ENCODE results near the gene LIN9. TPM values are rescaled to one million over a fixed set of nuclear protein-coding genes. Genes with fewer than 3 reads are reported as not detected.

LIN9 gene, protein sequence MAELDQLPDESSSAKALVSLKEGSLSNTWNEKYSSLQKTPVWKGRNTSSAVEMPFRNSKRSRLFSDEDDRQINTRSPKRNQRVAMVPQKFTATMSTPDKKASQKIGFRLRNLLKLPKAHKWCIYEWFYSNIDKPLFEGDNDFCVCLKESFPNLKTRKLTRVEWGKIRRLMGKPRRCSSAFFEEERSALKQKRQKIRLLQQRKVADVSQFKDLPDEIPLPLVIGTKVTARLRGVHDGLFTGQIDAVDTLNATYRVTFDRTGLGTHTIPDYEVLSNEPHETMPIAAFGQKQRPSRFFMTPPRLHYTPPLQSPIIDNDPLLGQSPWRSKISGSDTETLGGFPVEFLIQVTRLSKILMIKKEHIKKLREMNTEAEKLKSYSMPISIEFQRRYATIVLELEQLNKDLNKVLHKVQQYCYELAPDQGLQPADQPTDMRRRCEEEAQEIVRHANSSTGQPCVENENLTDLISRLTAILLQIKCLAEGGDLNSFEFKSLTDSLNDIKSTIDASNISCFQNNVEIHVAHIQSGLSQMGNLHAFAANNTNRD
- total RNA-seq, result 2.6 and 3.2 TPM in 2 replicates

DNA sequence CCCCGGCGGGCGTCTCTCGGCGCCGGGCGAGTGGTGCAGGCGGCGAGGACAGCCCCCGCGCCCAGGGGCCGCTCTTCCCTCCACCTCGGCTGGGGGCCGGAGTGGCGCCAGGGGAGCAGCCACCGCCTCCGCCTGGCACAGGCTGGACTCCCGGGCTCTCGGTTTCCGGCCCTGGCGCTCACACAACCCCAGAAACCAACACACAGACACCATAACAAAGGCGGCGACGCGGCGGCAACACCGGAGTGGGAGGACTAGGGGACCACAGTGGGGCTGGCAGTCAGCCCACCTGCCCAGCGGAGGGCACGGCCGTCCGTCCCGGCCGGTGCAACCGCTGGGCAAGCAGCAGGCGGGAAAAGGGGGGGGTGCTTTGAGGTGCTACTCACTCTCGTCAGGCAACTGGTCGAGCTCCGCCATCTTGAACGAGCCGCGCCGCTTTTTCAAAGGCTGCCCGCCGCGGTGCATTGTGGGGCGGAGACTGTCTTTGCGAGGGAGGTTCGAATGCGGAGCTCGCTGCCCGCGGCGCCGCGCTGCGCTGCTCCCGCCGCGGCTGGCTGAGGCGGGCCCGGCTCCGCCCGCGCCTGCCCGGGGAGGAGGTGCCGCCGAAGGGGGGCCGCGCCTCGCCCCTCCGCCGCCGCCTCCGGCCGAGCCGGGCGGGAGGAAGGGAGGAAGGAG, at the start of gene LIN9:
LIN9 (minus strand) TSS at position 442 of the 675 bp plus-strand sequence; CDS start at position 417, 25 bp downstream.
- no peak for FAIRE-seq
- H3K4me3 ChIP-seq (ENCODE audit: low read depth, low read length), result peak within 1 kb of the TSS; percentile 99
- no peaks in the 10 kb centered on the region for H3K27me3 ChIP-seq (ENCODE audit: control insufficient read depth, insufficient read depth, low read length)
- H3K36me3 ChIP-seq (ENCODE audit: control insufficient read depth, insufficient read depth, low read length), result no peaks in the 10 kb centered on the region
- TF ChIP-seq, protein P1, sequence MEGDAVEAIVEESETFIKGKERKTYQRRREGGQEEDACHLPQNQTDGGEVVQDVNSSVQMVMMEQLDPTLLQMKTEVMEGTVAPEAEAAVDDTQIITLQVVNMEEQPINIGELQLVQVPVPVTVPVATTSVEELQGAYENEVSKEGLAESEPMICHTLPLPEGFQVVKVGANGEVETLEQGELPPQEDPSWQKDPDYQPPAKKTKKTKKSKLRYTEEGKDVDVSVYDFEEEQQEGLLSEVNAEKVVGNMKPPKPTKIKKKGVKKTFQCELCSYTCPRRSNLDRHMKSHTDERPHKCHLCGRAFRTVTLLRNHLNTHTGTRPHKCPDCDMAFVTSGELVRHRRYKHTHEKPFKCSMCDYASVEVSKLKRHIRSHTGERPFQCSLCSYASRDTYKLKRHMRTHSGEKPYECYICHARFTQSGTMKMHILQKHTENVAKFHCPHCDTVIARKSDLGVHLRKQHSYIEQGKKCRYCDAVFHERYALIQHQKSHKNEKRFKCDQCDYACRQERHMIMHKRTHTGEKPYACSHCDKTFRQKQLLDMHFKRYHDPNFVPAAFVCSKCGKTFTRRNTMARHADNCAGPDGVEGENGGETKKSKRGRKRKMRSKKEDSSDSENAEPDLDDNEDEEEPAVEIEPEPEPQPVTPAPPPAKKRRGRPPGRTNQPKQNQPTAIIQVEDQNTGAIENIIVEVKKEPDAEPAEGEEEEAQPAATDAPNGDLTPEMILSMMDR (IDR thresholded peaks at IDR 0.05; ENCODE audit: insufficient read depth, low read length, severe bottlenecking), result peak; percentile 17
- peak; percentile 79 for DNase-seq (ENCODE audit: low read depth)

DNA sequence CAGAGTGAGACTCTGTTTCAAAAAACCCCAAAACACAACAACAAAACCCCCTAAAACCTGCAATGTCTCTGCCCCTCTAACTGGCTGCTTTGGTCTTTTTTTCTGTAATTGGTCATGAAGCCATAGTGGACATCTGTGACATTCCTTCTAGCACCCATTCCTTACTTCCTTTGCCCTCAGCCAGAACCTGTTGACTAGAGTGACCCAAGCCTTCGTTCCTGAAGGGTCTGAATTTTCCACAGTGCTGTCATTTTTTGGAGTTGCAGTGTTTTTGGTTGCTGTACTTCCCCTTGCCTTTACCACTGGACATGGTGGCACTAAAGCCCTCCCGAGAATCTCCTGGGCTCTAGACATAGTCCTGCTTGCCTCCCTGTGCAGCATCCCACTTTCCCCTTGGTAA, 48.5 kb upstream of the LIN9 start:
- no peak overlapping the region for H3K4me3 ChIP-seq (ENCODE audit: low read depth, low read length)
- H3K36me3 ChIP-seq (ENCODE audit: control insufficient read depth, insufficient read depth, low read length), result peaks cover 4% of the 10 kb centered on the region
- FAIRE-seq (no peak), DNase-seq (ENCODE audit: low read depth) (no peak)
- no peaks in the 10 kb centered on the region for H3K27me3 ChIP-seq (ENCODE audit: control insufficient read depth, insufficient read depth, low read length)
- TF ChIP-seq, protein P1 (IDR thresholded peaks at IDR 0.05; ENCODE audit: insufficient read depth, low read length, severe bottlenecking), result no peak

DNA sequence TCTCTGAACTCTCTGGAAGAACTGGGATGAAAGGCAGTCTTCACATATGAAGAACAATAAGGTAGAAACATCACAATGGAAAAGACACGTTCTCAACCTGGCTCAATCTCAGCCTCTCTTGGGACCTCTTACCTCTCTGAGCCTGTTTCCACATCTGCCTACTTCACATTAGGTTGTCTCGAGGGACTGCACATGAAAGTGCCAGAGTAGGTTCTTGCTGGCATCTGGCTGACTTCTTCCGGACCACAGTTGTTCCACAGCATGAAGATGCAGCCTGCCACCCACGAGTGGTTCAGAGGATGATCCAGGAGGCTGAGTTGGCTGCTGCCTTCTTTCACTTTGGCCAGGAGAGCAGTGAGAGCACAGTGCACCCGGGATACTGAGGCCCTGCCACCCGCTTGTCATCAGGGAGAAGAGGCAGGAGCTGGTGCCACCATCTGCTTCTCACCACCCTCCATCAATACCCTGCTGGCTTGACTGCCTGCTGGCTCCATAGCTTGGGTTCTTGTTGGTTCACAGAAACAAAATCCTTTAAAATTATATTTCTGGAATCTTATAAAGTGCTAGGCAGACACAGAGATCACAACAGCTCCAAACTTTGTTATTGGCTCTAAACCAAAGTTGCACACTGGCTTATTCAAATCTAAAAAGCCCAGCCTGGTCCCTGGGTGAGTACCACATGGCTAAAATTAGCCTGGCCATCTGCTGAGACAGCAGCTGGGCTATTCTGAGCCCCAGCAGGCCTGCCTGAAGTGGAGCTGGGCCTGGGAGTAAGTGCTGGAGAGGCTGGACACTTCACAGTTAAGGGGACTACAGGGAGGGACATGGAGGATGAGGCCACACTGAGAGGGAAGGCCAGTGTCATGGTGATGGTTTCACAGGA, 46.9 kb upstream of the LIN9 start:
- H3K27me3 ChIP-seq (ENCODE audit: control insufficient read depth, insufficient read depth, low read length), result no peaks in the 10 kb centered on the region
- DNase-seq (ENCODE audit: low read depth) (no peak), FAIRE-seq (no peak)
- TF ChIP-seq, protein P1 (IDR thresholded peaks at IDR 0.05; ENCODE audit: insufficient read depth, low read length, severe bottlenecking), result no peak
- H3K36me3 ChIP-seq (ENCODE audit: control insufficient read depth, insufficient read depth, low read length), result no peaks in the 10 kb centered on the region
- no peak overlapping the region for H3K4me3 ChIP-seq (ENCODE audit: low read depth, low read length)

DNA sequence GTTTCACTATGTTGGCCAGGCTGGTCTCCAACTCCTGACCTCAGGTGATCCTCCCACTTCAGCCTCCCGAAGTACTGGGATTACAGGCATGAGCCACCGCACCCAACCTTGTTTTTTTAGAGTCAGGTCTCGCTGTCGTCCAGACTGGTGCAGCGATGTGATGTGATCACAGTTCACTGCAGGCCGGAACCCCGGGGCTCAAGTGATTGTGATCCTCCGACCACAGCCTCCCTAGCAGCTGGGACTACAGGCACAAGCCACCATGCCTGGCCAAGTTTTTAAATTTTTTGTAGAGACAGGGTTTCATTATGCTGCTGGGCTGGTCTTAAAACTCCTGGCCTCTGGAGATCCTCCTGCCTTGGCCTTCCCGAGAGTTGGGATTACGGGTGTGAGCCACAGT, 46.1 kb upstream of the LIN9 start:
- DNase-seq (ENCODE audit: low read depth), result no peak
- Histone ChIP-seq H3K4me3 (ENCODE audit: low read depth, low read length) (no peak overlapping the region), H3K36me3 (ENCODE audit: control insufficient read depth, insufficient read depth, low read length) (no peaks in the 10 kb centered on the region), H3K27me3 (ENCODE audit: control insufficient read depth, insufficient read depth, low read length) (no peaks in the 10 kb centered on the region)
- no peak for FAIRE-seq
- TF ChIP-seq, protein P1 (IDR thresholded peaks at IDR 0.05; ENCODE audit: insufficient read depth, low read length, severe bottlenecking), result no peak

DNA sequence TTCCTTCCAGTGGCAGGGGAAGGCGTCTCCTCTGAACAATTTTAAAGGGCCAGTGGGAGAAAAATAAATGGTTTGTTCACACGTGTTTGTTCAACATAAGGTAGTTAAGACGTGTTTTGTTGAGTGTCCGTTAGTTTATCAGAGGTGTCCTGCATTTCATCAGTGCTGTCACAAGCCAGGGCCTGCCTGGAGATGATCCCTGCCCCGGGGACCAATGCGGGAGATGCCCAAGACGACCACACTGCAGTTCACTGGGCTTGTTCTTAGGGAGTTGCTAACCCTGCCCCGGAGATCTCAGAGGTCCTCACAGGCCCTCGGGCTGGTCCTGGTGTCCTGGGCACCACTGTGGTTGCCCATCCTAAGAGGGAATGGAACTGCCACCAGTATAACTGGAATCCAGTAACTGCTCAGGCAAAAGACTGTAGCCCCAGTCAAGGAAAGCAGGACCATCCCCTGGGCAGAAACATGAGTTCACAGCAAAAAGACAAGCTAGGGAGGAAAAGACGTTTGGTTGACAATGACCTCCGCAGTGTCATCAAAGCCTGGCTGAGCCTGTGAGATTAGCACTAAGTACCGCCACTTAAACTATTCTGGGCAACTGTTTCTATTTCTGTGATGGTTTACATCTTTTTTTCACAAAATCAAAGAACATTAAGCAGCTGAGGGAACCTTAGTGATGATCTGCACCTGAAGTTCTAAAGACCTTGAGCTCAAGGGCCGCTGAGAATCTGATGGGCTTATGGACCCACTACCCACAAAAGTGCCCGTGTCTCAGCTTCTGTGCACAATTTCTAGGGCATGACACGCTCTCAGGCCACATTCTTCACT, 44.9 kb upstream of the LIN9 start:
- DNase-seq (ENCODE audit: low read depth) (no peak), FAIRE-seq (no peak)
- H3K36me3 ChIP-seq (ENCODE audit: control insufficient read depth, insufficient read depth, low read length), result no peaks in the 10 kb centered on the region
- no peak overlapping the region for H3K4me3 ChIP-seq (ENCODE audit: low read depth, low read length)
- TF ChIP-seq, protein P1 (IDR thresholded peaks at IDR 0.05; ENCODE audit: insufficient read depth, low read length, severe bottlenecking), result no peak
- H3K27me3 ChIP-seq (ENCODE audit: control insufficient read depth, insufficient read depth, low read length), result no peaks in the 10 kb centered on the region

Data from bronchial epithelial cell (primary cell).